ENCODE measurements around the gene NDUFS7. TPM values are rescaled to one million over a fixed set of nuclear protein-coding genes. Genes with fewer than 3 reads are reported as not detected.

Gene NDUFS7
- total RNA-seq, 3 donors from 2014 or later (not counting 1 experiment from before 2014, with no cell fraction given) = 60.8 to 67.9 (median 66.6) TPM

DNA sequence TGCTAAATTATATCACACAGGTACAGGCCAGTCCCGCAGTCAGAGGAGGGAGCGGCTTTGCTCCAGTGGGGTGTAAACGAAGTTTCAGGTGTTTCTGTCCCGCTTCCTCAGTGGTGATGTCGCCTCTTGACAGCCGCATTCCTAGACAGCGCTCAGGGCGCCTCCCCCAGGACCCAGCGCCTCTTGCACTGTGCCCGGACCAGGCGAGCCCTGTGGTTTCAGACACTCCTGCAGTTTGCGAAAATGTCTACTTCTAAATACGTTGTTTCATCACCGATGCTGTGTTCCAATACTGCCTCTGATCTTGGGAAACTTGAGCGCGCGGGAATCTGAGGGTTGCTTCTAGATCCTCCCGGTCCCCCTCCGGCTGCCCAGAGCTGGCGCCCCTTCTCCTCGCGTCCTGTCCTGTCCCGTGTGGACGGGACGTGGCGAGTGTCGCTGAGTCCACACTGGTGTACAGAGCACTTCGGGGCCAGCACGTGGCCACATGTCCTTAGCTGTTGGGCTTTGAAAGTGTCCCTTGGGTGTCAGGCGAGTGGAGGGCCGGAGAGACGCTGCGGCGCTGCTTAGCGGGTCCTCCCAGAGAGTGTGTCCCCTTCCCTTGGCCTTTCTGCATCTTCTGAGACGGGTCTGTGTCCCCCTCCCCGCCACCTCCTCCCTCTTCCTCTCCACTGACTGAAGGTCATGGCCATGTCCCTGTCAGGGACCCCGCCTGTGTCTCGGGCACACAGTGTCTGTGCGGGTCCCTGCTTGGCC lies 39.9 kb downstream of the NDUFS7 start:
- DNase-seq (no peak), ATAC-seq (peak in 1 of 3 donors; percentile 23)
- Mint-ChIP-seq H3K4me3 (no peak overlapping the region), H3K4me1 (peaks cover 7 to 10% of the 10 kb centered on the region in 2 donors), H3K36me3 (peaks cover 5% of the 10 kb centered on the region), H3K27me3 (ENCODE audit: low read depth in 2 of 2) (no peaks in the 10 kb centered on the region), H3K9me3 (no peaks in the 10 kb centered on the region), H3K27ac (peak overlapping the region in 1 of 2 donors; percentile 52)
- Histone ChIP-seq H3K27me3 (ENCODE audit: control insufficient read depth, insufficient read depth, low read length) (no peaks in the 10 kb centered on the region), H3K9me3 (ENCODE audit: control insufficient read depth, insufficient read depth, low read length) (no peaks in the 10 kb centered on the region), H3K27ac (ENCODE audit: low read length) (no peak overlapping the region), H3K4me3 (ENCODE audit: low read length) (no peak overlapping the region), H3K36me3 (ENCODE audit: control insufficient read depth, insufficient read depth, low read length) (peaks cover 70% of the 10 kb centered on the region), H3K4me1 (ENCODE audit: control insufficient read depth, insufficient read depth, low read length) (no peaks in the 10 kb centered on the region)
- intact Hi-C loops (cut with micrococcal nuclease) = no loop called here
- TF ChIP-seq, protein P1, sequence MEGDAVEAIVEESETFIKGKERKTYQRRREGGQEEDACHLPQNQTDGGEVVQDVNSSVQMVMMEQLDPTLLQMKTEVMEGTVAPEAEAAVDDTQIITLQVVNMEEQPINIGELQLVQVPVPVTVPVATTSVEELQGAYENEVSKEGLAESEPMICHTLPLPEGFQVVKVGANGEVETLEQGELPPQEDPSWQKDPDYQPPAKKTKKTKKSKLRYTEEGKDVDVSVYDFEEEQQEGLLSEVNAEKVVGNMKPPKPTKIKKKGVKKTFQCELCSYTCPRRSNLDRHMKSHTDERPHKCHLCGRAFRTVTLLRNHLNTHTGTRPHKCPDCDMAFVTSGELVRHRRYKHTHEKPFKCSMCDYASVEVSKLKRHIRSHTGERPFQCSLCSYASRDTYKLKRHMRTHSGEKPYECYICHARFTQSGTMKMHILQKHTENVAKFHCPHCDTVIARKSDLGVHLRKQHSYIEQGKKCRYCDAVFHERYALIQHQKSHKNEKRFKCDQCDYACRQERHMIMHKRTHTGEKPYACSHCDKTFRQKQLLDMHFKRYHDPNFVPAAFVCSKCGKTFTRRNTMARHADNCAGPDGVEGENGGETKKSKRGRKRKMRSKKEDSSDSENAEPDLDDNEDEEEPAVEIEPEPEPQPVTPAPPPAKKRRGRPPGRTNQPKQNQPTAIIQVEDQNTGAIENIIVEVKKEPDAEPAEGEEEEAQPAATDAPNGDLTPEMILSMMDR (IDR thresholded peaks at IDR 0.05) = no peak
- WGBS (ENCODE audit: insufficient coverage) = 97% methylated on average over 40 of the region's 40 CpGs

DNA sequence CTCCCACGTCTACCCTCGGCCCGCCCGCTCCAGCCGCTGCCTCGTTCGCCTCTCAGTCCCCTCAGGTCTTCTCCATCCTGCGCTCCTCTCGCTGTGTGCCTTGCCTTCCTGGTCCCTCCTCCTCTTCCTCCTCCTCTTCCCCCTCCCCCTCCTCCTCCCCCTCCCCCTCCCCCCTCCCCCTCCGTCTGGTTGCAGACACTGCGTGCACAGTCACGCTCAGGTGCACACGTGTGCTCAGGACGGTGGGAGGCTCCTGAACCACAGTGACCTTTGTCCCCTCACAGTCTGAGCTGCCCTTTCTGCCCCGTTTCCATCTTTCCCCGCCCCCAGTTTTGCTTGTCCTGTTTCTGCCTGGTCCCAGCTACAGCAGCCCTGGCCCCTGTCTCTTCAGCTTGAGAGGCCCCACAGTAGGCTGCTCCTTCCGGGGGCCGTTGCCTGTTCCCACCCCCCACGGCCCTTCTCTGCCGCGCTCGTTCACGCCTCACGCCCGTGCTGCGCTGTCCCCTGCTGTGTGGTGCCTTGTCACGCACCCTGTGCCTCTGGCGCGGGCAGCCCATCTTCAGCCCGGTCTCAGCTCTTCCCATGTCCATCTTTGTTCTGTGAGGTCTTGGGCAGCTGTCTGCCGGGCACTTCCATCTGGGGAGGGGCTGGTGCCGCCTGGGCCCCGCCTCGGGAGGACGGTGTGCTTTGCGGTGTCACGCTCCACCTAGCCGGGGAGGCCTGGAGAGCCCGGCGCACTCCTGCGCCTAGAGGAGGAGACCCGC lies 40.7 kb downstream of the NDUFS7 start:
- peaks cover 1 to 8% of the 10 kb centered on the region in 2 donors for H3K4me1 Mint-ChIP-seq
- intact Hi-C loops (cut with micrococcal nuclease) = no loop called here

DNA sequence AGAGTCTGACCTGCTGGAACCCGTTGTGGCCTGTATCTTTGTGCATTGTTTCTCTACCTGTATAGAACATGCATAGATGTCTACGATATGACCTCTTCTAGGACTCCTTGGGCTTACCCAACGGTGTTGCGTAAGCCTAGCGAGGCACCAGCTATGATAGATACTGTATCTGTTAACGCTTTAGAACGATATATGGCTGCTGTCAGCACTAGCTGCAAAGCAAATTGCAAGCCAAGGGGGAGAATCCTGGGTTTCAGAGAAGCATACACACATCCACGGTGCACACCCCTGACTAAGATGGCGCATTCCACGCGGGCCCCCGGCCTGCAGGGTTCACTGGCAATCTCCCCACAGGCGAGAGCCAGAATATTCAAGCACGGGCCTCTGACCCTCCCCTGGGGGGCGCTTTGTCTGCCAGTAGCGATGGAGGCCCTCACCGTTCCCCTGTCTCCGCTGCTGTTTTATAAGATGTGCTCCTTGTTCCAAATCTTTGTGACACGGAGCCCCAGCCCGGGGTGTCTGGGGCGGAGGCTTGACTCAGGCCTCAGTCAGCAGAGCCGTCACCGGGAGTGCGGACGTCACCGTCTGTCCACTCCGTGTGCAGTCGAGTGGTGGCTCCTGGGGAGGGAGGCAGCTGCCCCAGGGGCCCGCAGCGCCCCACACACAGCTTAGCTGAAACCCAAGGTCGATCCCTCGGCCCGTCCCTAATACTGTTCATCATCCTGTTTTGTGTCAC lies 41.6 kb downstream of the NDUFS7 start:
- intact Hi-C loops (cut with micrococcal nuclease) = no loop called here
- no peaks in the 10 kb centered on the region for H3K4me1 ChIP-seq (ENCODE audit: control insufficient read depth, insufficient read depth, low read length)
- no peak for DNase-seq
- peaks cover 0 to 4% of the 10 kb centered on the region in 2 donors for H3K4me1 Mint-ChIP-seq
- ATAC-seq = no peak
- H3K9me3 Mint-ChIP-seq = no peaks in the 10 kb centered on the region
- H3K4me3 ChIP-seq (ENCODE audit: low read length) = no peak overlapping the region
- peaks cover 74% of the 10 kb centered on the region for H3K36me3 ChIP-seq (ENCODE audit: control insufficient read depth, insufficient read depth, low read length)
- H3K27ac ChIP-seq (ENCODE audit: low read length) = no peak overlapping the region
- H3K27ac Mint-ChIP-seq = no peak overlapping the region
- H3K27me3 ChIP-seq (ENCODE audit: control insufficient read depth, insufficient read depth, low read length) = no peaks in the 10 kb centered on the region
- H3K9me3 ChIP-seq (ENCODE audit: control insufficient read depth, insufficient read depth, low read length) = no peaks in the 10 kb centered on the region
- no peaks in the 10 kb centered on the region for H3K36me3 Mint-ChIP-seq
- 96% methylated on average over 33 of the region's 33 CpGs for WGBS (ENCODE audit: insufficient coverage)
- H3K4me3 Mint-ChIP-seq = no peak overlapping the region
- TF ChIP-seq, protein P1 (IDR thresholded peaks at IDR 0.05) = no peak
- no peaks in the 10 kb centered on the region for H3K27me3 Mint-ChIP-seq (ENCODE audit: low read depth in 2 of 2)

More for the DNA sequence above, 40.7 kb downstream of the NDUFS7 start:
- Histone ChIP-seq H3K9me3 (ENCODE audit: control insufficient read depth, insufficient read depth, low read length) (no peaks in the 10 kb centered on the region), H3K4me3 (ENCODE audit: low read length) (no peak overlapping the region), H3K4me1 (ENCODE audit: control insufficient read depth, insufficient read depth, low read length) (no peaks in the 10 kb centered on the region), H3K27me3 (ENCODE audit: control insufficient read depth, insufficient read depth, low read length) (no peaks in the 10 kb centered on the region), H3K27ac (ENCODE audit: low read length) (no peak overlapping the region), H3K36me3 (ENCODE audit: control insufficient read depth, insufficient read depth, low read length) (peaks cover 69% of the 10 kb centered on the region)
- Mint-ChIP-seq H3K4me3 (no peak overlapping the region), H3K27me3 (ENCODE audit: low read depth in 2 of 2) (no peaks in the 10 kb centered on the region), H3K9me3 (no peaks in the 10 kb centered on the region), H3K27ac (no peak overlapping the region), H3K36me3 (peaks cover 3% of the 10 kb centered on the region)
- TF ChIP-seq, protein P1 (IDR thresholded peaks at IDR 0.05) = no peak
- DNase-seq = no peak
- WGBS (ENCODE audit: insufficient coverage) = 95% methylated on average over 39 of the region's 42 CpGs
- ATAC-seq = no peak

All from natural killer cell (primary cell).